Stimulated activated CD4-positive, alpha-beta T cell treated with anti-CD3 and anti-CD28 coated beads, Interleukin-12 subunit alpha, Interleukin-12 subunit beta, amount 100 ng/mL, for 4 hours (primary cell): ENCODE results near the gene DYNC2H1.

ENCODE experiments used
- DNase-seq: peaks from one replicate; pipeline ENCODE4 v3.0.0-alpha.2; 2020

The DYNC2H1 gene

DNA sequence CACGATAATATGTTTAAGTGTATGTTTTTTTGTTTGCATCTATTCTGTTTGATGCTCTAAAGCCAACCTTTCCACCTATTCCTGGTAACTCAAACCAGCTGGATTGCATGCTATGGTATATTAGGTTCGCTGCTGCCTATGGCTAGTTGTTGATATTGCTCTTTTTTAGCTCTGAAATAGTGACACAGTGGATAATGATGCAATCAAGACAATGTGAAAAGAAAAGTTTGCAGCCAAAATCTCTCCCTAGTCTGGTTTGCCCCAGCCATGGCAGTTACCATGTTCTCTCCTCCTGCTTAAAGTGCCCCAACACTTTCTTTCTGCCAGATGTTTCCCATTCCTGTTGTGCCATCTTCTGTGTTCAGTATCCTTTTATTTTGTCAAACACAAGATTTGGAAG is 269.7 kb downstream of the DYNC2H1 start:
- no peak for DNase-seq

DNA sequence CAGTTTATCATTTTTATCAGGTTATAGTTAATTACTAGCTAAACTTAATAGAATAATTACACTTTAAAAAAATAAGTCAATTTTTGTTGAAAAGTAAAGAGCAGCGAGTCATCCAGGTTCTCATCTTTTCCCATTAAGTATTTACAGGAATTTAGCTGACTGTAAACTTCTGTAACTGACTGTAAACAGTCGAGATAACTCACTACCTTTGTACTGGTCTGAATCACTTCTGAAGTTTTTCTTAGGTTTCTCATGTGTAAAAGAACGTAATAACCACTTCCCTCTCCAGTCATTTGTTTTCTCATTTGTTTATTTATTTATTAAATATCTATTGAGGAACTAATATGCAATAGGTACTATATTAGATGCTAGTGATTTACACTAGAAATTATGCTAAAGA is 270.8 kb downstream of the DYNC2H1 start:
- no peak for DNase-seq

DNA sequence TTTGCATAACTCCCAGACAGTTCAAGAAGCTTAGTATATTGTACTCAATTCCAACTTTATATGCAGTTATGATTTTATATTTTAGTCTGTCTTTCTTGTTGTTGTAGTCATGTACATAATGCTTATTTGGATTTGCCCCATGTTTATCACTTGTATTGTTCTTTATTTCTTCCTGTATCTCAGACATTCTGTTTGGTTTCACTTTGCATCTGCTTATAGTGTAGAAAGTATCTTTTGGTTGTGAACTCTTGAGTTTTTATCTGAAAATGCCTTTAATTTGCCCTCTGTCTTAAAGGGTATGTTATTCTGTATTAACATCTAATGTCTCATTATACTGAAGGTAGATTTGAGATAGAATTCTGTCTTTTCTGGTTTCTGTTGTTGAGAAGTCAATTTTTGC is 275.4 kb downstream of the DYNC2H1 start:
- no peak for DNase-seq

DNA sequence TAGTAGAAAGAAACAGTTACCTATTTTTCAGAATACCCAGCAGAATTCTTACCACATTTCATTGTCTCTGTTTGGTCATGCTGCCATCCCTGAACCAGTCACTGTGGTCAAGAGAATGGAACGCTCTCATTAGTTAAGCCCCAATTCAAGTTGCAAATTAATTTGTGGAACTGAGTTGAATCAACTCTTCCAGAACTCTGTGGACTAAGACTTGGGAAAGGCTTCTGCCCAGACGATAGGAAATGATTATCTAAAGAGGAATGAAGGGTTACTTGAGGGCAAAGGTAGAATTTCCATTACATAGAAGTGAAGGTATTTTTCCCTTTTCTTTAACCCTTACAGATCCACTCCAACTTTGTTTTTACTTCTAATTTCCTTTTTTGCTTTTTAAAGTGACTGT is 286.4 kb downstream of the DYNC2H1 start:
- DNase-seq = no peak

DNA sequence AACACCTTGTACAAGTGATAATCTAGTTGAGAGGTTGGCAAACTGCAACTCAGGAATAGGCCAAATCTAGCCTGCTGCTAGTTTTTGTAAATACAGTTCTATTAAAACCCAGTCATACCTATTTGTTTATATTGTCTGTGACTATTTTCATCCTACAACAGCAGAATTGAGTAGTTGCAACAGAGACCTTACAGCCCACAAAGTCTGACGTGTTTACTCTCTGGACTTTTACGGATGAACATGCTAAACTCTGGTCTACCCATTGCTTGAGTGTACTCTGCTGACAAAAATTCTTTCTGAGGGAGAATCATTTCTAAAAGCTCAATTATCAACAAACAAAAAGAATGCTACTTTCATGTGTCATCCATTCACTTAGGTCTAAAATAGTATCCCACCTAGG is 287.0 kb downstream of the DYNC2H1 start:
- no peak for DNase-seq

DNA sequence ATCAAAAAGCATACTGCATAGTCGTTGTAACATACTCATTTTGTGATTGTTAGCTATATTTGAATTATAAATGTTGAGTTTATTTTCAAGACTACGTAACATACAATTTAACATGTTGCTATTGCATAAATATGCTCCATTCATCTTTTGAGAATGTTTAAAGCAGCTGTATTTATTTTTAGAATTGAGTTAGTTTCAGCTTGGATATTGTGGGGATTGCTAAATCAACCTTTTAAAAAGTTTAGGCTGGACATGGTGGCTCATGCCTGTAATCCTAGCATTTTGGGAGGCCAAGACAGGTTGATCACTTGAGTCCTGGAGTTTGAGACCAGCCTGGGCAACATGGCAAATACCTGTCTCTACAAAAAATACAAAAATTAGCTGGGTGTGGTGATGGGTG is 288.1 kb downstream of the DYNC2H1 start:
- no peak for DNase-seq

DNA sequence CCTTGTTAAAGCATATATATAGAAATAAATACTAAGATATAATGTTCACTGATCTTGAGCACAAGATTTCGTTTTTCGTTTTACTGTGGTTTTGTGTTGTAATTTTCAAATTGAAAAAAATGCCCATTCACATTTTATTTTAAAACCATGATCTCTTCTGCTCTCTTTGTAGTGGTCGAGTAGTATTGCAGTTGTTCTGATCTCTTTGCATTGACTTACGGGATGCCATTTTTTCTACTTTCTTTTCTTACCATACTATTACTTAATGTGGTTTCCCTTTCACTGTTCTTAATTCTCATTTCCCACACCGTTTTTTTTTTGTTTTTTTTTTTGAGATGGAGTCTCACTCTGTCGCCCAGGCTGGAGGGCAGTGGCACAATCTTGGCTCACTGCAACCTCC is 289.6 kb downstream of the DYNC2H1 start:
- no peak for DNase-seq

DNA sequence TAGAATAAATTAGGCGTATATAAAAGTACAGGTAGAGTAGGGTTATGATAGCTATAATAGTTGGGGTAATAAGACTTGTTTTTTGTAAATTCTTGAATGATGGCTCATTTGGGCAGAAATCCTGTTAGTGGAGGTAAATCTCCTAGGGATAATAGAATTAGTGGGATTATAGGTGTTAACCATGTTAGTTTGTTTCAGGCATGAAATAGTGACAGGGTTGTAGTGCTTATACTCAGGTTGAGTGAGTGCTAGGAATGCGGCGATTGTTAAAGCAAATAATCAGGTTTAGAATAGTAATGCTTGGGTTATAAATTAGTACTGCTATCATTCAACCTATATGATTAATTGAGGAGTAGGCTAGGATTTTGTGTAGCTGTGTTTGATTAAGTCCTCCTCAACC is 297.1 kb downstream of the DYNC2H1 start:
- no peak for DNase-seq

DNA sequence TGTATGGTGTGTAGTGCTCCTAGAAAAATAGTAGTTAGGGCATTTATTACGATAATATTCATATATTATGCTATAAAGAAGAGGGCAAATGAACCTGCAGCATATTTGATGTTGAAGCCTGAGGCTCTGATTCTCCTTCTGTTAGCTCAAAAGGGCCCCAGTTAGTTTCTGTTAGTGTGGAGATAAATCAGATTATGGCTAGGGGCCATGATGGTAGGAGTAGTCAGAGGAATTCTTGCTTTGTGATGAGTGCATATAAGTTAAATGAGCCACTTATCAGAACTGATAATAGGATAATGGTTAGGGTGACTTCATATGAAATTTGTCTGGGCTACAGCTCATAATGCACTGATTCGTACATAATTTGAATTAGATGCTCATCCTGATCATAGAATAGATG is 298.4 kb downstream of the DYNC2H1 start:
- DNase-seq = no peak

DNA sequence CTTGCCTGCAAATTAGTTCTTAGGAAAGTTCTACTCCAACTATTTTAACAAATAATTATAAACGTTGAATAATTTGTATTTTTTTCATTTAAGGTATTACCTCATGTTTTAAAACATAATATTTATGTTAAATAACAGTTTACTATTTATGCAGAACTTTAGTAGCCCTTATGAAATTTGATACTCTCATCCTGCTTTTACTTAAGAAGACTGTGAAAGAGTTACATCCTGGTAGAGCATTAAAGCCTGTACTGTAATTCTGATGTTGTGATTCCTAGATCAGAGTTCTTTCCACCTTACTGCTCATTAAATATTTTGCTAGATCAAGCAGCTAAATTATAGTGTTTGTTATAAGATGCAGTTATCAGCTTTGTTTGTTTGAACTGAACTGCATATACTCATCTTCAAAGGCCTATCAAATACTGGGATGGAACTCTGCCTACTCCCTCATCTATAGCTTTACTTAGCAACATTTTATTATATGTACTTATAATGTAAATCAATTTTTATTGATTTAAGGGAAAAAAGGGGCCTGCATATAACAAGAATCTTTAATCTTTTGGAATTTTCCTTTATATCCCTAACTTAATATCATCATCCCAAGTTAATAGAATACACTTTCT is 304.2 kb downstream of the DYNC2H1 start:
- DNase-seq = no peak

DNA sequence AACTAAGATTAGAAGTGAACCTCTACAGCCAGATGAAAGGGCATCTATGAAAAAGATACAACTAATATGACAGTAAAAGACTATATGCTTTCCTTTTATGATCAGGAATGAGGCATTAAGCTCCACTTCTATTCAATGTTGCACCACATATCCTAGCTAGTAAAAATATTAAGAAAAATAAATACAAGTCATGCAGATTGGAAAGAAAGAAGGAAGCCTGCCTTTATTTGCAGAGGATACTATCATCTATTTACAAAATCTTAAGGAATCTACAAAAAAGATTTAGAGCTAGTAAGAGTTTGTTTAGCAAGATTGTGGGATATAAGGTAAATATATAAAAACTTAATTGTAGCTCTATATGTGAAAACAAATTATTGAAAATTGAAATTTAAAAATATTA is 308.8 kb downstream of the DYNC2H1 start:
- DNase-seq = no peak

DNA sequence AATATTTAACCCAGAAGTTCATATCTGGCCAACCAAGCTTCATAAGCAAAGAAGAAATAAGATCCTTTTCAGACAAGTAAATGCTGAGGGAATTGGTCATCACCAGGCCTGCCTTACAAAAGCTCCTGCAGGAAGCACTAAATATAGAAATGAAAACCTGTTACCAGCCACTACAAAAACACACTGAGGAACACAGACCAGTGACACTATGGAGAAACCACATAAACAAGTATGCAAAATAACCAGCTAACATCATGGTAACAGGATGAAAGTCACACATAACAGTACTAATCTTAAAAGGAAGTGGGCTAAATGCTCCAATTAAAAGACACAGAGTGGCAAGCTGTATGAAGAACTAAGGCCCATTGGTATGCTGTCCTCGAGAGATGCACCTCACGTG is 311.4 kb downstream of the DYNC2H1 start:
- DNase-seq = no peak

DNA sequence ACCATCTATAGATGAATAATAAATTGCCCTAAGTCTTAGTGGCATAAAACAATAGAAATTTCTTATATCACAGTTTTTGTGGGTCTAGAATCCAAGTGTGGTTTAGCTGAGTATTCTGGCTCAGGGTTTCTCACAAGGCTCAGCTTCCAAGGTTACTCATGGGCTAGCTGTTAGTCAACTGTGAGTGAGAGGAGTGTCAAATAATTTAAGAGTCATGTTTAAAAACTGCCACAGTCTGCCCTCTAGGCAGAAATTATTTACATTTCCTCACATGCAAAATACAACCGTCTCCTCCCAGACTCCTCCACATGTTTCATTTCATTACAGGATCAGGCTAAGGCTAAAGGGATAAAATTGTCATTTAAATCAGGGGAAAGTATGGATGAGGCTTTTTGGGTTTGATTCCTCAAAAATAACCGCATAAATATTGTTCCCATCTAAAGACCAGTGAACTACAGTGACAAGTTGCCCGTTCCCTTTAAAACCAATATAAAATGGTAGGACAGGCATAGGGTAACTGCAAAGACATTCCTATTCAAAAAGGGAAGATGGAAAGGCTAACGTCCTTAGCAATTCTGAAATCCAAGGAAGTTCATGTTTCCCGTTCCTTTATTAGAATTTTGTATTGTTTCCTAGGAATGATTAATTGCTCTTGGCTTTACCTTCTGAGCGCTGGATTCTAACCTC is 324.3 kb downstream of the DYNC2H1 start:
- DNase-seq = no peak

DNA sequence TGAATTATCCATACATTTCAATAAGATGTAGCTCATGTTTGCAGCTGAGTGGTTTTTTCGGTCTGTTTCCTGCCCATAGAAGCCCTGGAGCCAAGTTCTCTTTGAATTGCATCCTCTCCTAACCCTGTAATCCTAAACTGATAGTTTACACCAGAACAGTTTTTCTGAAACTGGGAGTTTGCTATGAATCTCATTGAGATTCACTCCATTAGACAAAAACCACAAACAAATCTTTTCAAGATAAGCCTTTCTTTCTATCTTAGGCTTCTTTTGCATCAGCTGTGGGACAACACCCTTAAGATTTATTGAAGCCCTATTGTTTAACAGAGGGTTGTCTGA is 324.8 kb downstream of the DYNC2H1 start:
- no peak for DNase-seq

DNA sequence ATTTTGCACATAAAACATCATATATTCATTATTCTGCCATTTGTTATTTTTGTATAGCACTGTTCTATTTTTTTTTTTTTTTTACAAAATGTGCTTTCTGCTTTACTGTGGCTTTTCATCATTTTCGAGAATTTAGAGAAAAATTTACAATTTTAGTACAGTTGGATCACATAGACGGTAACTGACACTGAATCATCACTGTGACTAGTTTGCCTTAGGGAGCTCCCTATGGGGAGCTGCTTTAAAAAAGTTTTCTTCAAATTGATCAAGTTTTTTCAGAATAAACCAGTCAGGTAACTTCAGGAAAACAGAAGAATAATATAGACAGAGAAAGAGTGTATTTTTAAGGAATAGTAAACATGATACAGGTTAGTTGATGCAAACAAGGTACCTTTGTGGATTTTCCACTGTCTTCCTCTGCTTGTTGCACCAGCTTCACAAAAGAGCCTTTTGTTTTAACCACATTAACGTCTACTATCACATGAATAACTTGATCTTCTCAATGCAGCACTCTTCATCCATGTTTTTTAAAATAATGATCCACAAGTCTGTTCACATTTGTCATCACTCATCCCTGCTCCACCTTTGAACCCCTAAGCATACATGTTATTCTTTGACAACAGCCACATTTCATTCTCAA is 327.0 kb downstream of the DYNC2H1 start:
- no peak for DNase-seq

DNA sequence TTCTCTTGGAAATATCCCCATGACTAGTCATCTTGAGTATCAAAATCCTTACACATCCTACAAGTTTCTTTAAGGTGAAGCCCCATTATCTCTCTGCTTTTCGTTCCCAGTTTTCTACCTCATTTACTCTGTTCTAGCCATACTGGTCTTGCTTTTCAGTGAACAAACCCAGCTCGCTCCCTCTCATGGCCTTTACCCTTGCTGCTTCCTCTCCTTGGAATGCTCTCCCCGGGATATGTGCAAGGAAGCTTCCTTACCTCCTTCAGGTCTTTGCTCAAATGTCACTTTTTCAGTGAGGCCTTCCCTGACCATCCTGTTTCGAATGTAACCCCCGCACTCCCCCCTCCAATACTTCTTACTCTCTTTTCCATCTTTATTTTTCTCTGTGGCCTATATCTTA is 331.8 kb downstream of the DYNC2H1 start:
- no peak for DNase-seq

DNA sequence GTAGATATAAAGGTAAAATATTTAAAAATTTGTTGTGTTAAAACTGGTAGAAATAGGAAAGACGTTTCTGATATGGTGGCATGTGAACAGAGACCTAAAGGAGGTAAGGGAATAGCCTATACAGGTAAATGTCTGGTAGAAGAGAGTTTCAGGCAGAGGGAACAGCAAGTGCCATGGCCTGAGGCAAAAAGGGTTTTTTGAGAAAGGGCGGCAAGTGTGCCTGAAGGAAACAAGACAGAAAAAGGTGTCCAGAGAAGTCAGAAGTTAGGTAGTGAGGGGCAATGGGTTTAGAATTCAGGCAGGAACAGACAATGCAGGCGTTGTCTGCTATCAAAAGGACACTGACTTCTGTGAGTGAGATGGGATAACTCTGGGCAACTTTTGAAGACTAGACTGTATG is 339.7 kb downstream of the DYNC2H1 start:
- DNase-seq = no peak

DNA sequence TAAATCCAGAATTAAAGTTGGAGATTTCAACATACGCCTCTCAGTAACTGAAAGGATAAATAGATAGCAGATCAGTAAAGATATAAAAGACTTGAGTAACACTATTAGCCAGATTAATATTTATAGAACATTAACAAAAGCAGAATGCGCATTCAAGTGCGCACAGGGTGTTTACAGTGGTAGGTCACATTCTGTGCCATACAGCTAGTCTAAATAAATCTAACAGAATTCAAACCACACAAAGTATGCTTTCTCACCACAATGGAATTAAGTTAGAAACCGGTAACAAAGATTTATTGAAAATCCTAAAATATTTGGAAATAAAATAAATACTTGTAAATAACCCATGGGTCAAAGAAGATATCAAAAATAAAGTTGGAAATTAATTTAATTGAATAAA is 341.0 kb downstream of the DYNC2H1 start:
- no peak for DNase-seq

DNA sequence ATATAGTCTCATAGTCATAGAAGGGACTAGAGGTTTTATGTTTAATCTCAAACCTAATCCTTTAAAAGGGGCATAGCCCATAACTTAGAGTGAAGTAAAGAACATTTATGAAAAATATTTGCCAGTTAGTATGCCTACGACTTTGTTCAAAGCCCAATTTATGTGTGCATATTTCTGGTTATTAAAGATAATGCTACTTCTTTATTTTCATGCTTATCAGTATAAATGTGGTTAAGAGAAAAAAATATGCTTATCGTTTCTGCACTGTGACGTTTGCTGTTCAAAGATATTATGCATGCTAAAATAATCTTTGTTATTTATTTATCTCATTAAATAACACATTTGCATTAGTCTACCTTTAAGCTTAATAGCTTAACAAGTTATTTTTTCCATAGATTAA is 343.9 kb downstream of the DYNC2H1 start:
- DNase-seq = no peak

DNA sequence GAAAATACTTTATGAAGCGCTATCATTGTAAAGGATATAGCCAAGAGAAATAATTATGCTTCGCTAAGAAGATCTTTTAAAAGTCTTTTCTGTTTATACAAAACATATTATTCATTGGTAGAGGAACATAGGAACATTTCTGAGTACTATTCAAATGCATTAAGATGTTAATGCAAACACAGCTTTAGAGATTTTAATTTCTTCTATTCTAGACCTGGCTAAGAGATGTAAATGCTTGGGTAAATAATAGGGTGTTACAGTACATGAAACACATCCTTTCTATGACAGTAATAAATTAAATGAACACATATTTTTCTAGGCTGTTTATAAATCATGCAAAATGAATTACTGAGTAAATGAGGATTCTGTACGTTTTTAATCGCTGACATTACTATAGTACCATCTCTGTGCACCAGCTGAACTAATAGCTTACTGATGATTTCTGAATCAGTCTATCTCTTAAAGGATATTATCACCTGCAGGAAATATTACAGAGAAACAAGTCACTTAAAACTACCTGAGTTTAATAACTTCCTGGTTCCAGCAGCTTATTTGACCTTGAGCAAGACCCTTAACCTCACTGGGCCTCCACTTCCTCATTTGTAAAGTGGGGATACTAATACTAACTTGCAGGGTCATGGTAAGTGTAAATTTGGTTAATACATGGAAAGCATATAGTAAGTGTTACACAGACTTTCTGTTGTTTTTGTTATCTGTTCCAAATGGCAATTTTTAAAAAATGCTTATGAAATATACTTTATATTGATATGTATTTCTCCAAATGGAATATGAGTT is 344.9 kb downstream of the DYNC2H1 start:
- no peak for DNase-seq

DNA sequence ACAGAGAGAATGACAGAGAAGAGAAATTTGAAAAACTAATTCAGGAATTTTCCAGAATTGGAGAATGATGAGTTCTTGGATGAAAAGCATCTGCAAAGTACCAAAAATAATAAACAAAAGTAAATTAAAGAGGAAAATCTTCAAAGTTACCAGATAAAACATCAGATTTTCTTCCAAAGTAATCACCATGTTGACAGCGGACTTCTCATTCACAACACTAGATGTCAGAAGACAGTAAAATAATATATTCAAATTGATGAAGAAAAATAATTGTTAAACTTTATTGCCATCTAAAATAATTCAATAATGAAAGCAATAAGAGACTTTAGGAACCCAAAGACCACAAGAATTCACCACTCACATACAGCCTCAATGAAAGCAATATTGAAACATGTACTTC is 355.2 kb downstream of the DYNC2H1 start:
- DNase-seq = no peak

DNA sequence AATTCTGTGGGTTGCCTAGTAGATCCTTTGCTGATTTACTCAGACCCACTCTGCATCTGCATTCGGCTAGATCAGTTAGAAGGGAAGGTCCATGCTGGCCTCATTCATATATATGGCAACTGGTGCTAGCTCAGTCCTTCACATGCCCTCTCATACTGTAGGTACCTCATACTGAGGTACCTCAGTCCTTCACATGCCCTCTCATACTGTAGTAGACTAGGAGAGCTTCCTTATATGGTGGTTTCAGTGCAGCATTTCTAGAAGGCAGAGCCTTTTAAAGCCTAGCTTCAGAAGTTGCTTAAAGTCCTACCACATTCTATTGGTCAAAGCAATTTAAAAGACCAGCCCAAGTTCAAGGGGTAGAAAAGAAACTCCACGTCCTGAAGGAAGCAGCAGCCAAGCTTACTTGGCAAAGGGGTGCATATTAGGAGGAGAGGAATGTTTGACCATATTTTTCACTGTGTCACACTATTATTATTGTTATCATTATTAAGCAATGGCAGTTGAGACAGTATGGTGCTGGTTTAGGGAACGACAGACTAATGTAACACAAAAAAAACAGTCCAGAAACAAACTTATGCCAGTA is 356.4 kb downstream of the DYNC2H1 start:
- DNase-seq = no peak

DNA sequence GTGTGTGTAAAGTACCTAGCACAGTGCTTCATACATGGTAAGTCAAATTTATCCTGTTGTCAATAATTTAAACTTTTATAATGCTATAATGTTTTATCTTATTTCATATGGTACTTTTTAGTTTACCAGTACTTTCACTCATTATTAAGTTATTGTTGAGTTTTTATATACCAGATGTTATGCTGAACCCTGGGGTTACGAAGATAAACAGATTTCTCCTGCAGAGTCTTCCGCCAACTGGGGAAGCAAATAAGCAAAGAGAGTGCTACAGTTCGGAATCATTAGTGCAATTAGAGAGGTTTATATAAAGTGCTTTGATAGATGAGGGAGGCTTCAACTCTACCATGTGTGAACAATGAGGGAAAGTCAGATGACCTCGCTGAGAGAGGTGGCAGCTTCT is 362.3 kb downstream of the DYNC2H1 start:
- DNase-seq = no peak

DNA sequence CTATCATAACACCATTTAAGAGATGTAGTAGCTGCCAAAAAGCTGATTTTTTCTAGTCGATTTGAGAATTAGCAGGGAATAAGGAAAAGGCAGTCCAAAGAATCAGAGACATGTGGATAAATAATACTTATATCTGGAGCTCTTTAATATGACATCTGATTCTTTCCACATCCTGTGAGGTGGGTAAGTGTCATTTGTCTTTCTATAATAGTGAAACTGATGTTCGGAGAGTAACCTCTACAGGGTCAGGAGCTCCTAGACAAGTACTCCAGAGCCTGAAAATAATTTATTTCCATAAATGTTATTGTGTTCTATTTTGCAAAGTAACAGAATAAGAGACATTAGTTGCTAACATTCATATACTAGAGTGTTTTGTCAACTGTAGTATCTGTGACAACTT is 367.6 kb downstream of the DYNC2H1 start:
- no peak for DNase-seq
